Neural progenitor cell (in vitro differentiated cells): Measurements from ENCODE around the gene STX1B. TPM values are rescaled to one million over a fixed set of nuclear protein-coding genes. Genes with fewer than 3 reads are reported as not detected.

Source experiments
- DNase-seq: peaks from one replicate; pipeline ENCODE4 v3.0.0-alpha.2; 2016; ENCODE audit warnings: low spot score
- H2AFZ ChIP-seq: fragments of 200-600 bp; sonication (generic); replicated peaks from 2 replicates; pipeline ENCODE4 v1.6.1; 2016; ENCODE audit warnings: antibody characterized with exemption
- H3F3A ChIP-seq: fragments of 200-600 bp; sonication (generic); 2 replicates; pipeline ENCODE4 v1.6.1; 2016; ENCODE audit warnings: antibody characterized with exemption, low read depth
- H3K27ac ChIP-seq: fragments of 200-600 bp; sonication (generic); 2 replicates; pipeline ENCODE4 v1.5.1; 2016; ENCODE audit warnings: mild to moderate bottlenecking
- H3K27me3 ChIP-seq: fragments of 200-600 bp; sonication (generic); 2 replicates; pipeline ENCODE4 v1.6.1; 2016; ENCODE audit warnings: mild to moderate bottlenecking, moderate library complexity
- H3K36me3 ChIP-seq: fragments of 200-600 bp; sonication (generic); 2 replicates; pipeline ENCODE4 v1.5.1; 2016
- H3K4me1 ChIP-seq: fragments of 200-600 bp; sonication (generic); 2 replicates; pipeline ENCODE4 v1.6.1; 2016; ENCODE audit warnings: mixed run types
- H3K4me2 ChIP-seq: fragments of 200-600 bp; sonication (generic); 2 replicates; pipeline ENCODE4 v1.6.1; 2016
- H3K4me3 ChIP-seq: fragments of 200-600 bp; sonication (generic); 2 replicates; pipeline ENCODE4 v1.5.1; 2016
- H3K79me2 ChIP-seq: fragments of 200-600 bp; sonication (generic); 2 replicates; pipeline ENCODE4 v1.6.1; 2016; ENCODE audit warnings: low read depth
- H3K9ac ChIP-seq: fragments of 200-600 bp; sonication (generic); 2 replicates; pipeline ENCODE4 v1.6.1; 2016
- H3K9me3 ChIP-seq: fragments of 200-600 bp; sonication (generic); 2 replicates; pipeline ENCODE4 v1.5.1; 2016; ENCODE audit warnings: low read depth
- H4K20me1 ChIP-seq: fragments of 200-600 bp; sonication (generic); 2 replicates; pipeline ENCODE4 v1.6.1; 2016; ENCODE audit warnings: low read depth
- H3K27ac Mint-ChIP-seq: 3 replicates; pipeline ENCODE4 v1.8.0; 2021; ENCODE audit warnings: mixed read lengths
- H3K27me3 Mint-ChIP-seq: 2 replicates; pipeline ENCODE4 v1.8.0; 2022; ENCODE audit warnings: low read depth, mild to moderate bottlenecking, inconsistent platforms, moderate library complexity, mixed read lengths; ENCODE audit not compliant: insufficient read depth
- H3K36me3 Mint-ChIP-seq: 3 replicates; pipeline ENCODE4 v1.8.0; 2021; ENCODE audit warnings: mixed read lengths
- H3K4me1 Mint-ChIP-seq: 3 replicates; pipeline ENCODE4 v1.8.0; 2021; ENCODE audit warnings: mixed read lengths
- H3K4me3 Mint-ChIP-seq: 3 replicates; pipeline ENCODE4 v1.8.0; 2021; ENCODE audit warnings: mild to moderate bottlenecking, moderate library complexity, mixed read lengths
- H3K9me3 Mint-ChIP-seq: 3 replicates; pipeline ENCODE4 v1.8.0; 2020; ENCODE audit warnings: mixed read lengths
- CTCF ChIP-seq: fragments of 200-600 bp; sonication (generic); IDR thresholded peaks from 2 replicates; pipeline ENCODE4 v1.5.1; 2017; ENCODE audit warnings: antibody characterized with exemption, mild to moderate bottlenecking
- EZH2 ChIP-seq: fragments of 200-600 bp; sonication (generic); IDR thresholded peaks from 2 replicates; pipeline ENCODE4 v1.6.1; 2017; ENCODE audit warnings: antibody characterized with exemption, mild to moderate bottlenecking, moderate library complexity
- EZH2phosphoT487 ChIP-seq: fragments of 200-600 bp; sonication (generic); IDR thresholded peaks from 2 replicates; pipeline ENCODE4 v1.6.1; 2017; ENCODE audit warnings: antibody characterized with exemption
- total RNA-seq: library from RNA; depleted of rRNA; stranded (reverse); fragments of >200 nt; gene quantifications from 2 replicates; pipeline ENCODE4 v1.2.3, GENCODE V29; 2015; ENCODE audit warnings: low replicate concordance

The STX1B gene
- total RNA-seq, 1 donor from 2014 or later, result 7.3 TPM

- H3K9me3 ChIP-seq, result no peaks in the 10 kb centered on the region
- H3K27ac ChIP-seq, result no peak overlapping the region
- peak; percentile 94 for DNase-seq
- H3K4me1 ChIP-seq, result peaks cover 6% of the 10 kb centered on the region
- Mint-ChIP-seq H3K4me1 (peaks cover 14% of the 10 kb centered on the region), H3K27ac (no peak overlapping the region), H3K27me3 (peaks cover 2% of the 10 kb centered on the region), H3K9me3 (no peaks in the 10 kb centered on the region), H3K36me3 (no peaks in the 10 kb centered on the region), H3K4me3 (peak overlapping the region; percentile 95)
- peak overlapping the region; percentile 90 for H3K4me2 ChIP-seq
- no peaks in the 10 kb centered on the region for H3K27me3 ChIP-seq
- peaks cover 13% of the 10 kb centered on the region for H3F3A ChIP-seq
- H3K9ac ChIP-seq, result no peak overlapping the region
- H3K36me3 ChIP-seq, result no peaks in the 10 kb centered on the region
- peak overlapping the region; percentile 83 for H2AFZ ChIP-seq
- TF ChIP-seq EZH2phosphoT487 (no peak), EZH2 (no peak), CTCF (no peak)
- no peaks in the 10 kb centered on the region for H4K20me1 ChIP-seq
- H3K79me2 ChIP-seq, result no peaks in the 10 kb centered on the region
- H3K4me3 ChIP-seq, result peak overlapping the region; percentile 91
These were observed 23.5 kb upstream of the STX1B start for GRCh38 chr16:31033709-31034492.

GRCh38 chr16:31032736-31033708 is 22.6 kb upstream of the STX1B start, which contains the start of gene STX4:
Gene STX4 (plus strand): TSS chr16:31033558. CDS start chr16:31033806, 248 bp downstream.
- Mint-ChIP-seq H3K27me3 (peaks cover 2% of the 10 kb centered on the region), H3K4me3 (peak within 1 kb of the TSS; percentile 95), H3K27ac (peak within 1 kb of the TSS; percentile 72), H3K4me1 (peaks cover 14% of the 10 kb centered on the region), H3K36me3 (no peaks in the 10 kb centered on the region), H3K9me3 (no peaks in the 10 kb centered on the region)
- no peak within 1 kb of the TSS for H3K27ac ChIP-seq
- H4K20me1 ChIP-seq, result no peaks in the 10 kb centered on the region
- no peaks in the 10 kb centered on the region for H3K27me3 ChIP-seq
- DNase-seq, result peak; percentile 97
- H3K9me3 ChIP-seq, result no peaks in the 10 kb centered on the region
- peak within 1 kb of the TSS; percentile 96 for H2AFZ ChIP-seq
- peaks cover 6% of the 10 kb centered on the region for H3K4me1 ChIP-seq
- H3F3A ChIP-seq, result peaks cover 13% of the 10 kb centered on the region
- TF ChIP-seq EZH2phosphoT487, result no peak
- H3K9ac ChIP-seq, result no peak within 1 kb of the TSS
- H3K4me3 ChIP-seq, result peak within 1 kb of the TSS; percentile 91
- peak within 1 kb of the TSS; percentile 90 for H3K4me2 ChIP-seq
- H3K36me3 ChIP-seq, result no peaks in the 10 kb centered on the region
- H3K79me2 ChIP-seq, result no peaks in the 10 kb centered on the region

GRCh38 chr16:31031276-31031675 is 20.8 kb upstream of the STX1B start:
- no peaks in the 10 kb centered on the region for H3K27me3 ChIP-seq
- TF ChIP-seq EZH2 (no peak), CTCF (no peak), EZH2phosphoT487 (no peak)
- H3K27ac Mint-ChIP-seq, result no peak overlapping the region
- no peak overlapping the region for H3K4me3 ChIP-seq
- no peaks in the 10 kb centered on the region for H3K79me2 ChIP-seq
- no peaks in the 10 kb centered on the region for H3K36me3 Mint-ChIP-seq
- H3K9ac ChIP-seq, result no peak overlapping the region
- no peaks in the 10 kb centered on the region for H3K36me3 ChIP-seq
- H3K4me2 ChIP-seq, result no peak overlapping the region
- H3K27me3 Mint-ChIP-seq, result peaks cover 2% of the 10 kb centered on the region
- H3K9me3 ChIP-seq, result no peaks in the 10 kb centered on the region
- peaks cover 13% of the 10 kb centered on the region for H3F3A ChIP-seq
- H3K4me3 Mint-ChIP-seq, result no peak overlapping the region
- H2AFZ ChIP-seq, result no peak overlapping the region
- H3K4me1 Mint-ChIP-seq, result peaks cover 14% of the 10 kb centered on the region
- H3K4me1 ChIP-seq, result peaks cover 6% of the 10 kb centered on the region
- no peaks in the 10 kb centered on the region for H4K20me1 ChIP-seq
- no peaks in the 10 kb centered on the region for H3K9me3 Mint-ChIP-seq
- no peak overlapping the region for H3K27ac ChIP-seq
- DNase-seq, result no peak
